ENCODE data around the gene BCL2L11. TPM values are rescaled to one million over a fixed set of nuclear protein-coding genes. Genes with fewer than 3 reads are reported as not detected.

The BCL2L11 gene
- total and polyA plus RNA-seq, 9 of the 15 experiments (the other 6 are each of a cell fraction or from before 2014, with no cell fraction given): 2.2 to 18.8 (median 5.0) TPM

DNA sequence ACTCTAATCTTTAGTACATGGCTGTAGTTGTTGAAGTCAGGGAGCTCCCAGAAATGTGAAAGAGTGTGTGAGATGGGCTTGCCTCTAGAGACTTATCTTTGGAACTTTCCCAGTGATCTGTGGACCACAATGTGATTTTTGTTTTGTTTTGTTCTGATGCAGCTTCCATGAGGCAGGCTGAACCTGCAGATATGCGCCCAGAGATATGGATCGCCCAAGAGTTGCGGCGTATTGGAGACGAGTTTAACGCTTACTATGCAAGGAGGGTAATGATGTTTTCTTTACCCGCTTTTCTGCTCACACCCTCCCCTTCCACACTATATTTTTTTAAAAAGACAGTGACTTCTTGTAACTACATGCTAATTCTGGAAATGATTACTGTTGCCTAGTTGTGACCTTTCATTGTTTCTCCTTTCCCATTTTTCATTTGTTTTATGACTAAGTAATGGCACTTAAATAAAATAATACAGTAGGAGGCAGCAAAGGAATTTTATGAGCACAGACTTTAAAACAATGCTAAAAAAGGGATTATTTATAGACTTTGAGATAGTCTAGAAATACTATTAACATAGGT is 29.3 kb downstream of the BCL2L11 start (continued):
- TF ChIP-seq, protein P1, sequence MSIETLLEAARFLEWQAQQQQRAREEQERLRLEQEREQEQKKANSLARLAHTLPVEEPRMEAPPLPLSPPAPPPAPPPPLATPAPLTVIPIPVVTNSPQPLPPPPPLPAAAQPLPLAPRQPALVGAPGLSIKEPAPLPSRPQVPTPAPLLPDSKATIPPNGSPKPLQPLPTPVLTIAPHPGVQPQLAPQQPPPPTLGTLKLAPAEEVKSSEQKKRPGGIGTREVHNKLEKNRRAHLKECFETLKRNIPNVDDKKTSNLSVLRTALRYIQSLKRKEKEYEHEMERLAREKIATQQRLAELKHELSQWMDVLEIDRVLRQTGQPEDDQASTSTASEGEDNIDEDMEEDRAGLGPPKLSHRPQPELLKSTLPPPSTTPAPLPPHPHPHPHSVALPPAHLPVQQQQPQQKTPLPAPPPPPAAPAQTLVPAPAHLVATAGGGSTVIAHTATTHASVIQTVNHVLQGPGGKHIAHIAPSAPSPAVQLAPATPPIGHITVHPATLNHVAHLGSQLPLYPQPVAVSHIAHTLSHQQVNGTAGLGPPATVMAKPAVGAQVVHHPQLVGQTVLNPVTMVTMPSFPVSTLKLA (conservative IDR thresholded peaks at IDR 0.05): 0 out of 4 replicates have a peak, but pooled peaks of 1 of the 2 experiments have one; percentile 19
- no peak for TF ChIP-seq CREBBP (IDR thresholded peaks at IDR 0.05; ENCODE audit: low read depth, low read length)
- TF ChIP-seq, protein P2, sequence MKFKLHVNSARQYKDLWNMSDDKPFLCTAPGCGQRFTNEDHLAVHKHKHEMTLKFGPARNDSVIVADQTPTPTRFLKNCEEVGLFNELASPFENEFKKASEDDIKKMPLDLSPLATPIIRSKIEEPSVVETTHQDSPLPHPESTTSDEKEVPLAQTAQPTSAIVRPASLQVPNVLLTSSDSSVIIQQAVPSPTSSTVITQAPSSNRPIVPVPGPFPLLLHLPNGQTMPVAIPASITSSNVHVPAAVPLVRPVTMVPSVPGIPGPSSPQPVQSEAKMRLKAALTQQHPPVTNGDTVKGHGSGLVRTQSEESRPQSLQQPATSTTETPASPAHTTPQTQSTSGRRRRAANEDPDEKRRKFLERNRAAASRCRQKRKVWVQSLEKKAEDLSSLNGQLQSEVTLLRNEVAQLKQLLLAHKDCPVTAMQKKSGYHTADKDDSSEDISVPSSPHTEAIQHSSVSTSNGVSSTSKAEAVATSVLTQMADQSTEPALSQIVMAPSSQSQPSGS (CRISPR knock-in tag; IDR thresholded peaks at IDR 0.05): no peak
- TF ChIP-seq EHMT2 (IDR thresholded peaks at IDR 0.05): no peak
- TF ChIP-seq XRCC5 (IDR thresholded peaks at IDR 0.05; ENCODE audit: low read depth, low read length): no peak
- no peak for TF ChIP-seq SREBF1 (IDR thresholded peaks at IDR 0.05; ENCODE audit: borderline replicate concordance, low read depth, low read length)
- TF ChIP-seq ZNF76 (CRISPR knock-in tag; IDR thresholded peaks at IDR 0.05; ENCODE audit: borderline replicate concordance): no peak
- no peak for TF ChIP-seq SETDB1 (IDR thresholded peaks at IDR 0.05; ENCODE audit: low read length)
- no peak for TF ChIP-seq TEAD2 (tag; IDR thresholded peaks at IDR 0.05)
- 0 out of 4 replicates have a peak, but pooled peaks of 1 of the 2 experiments have one; percentile 12 for TF ChIP-seq HDAC1 (IDR thresholded peaks at IDR 0.05)
- no peak for TF ChIP-seq EP300 (IDR thresholded peaks at IDR 0.05; ENCODE audit: low read length)
- TF ChIP-seq RBM39 (optimal IDR thresholded peaks at IDR 0.05; ENCODE audit: low read depth, low read length): no peak
- no peak for TF ChIP-seq RFX7 (CRISPR knock-in tag; IDR thresholded peaks at IDR 0.05)
- TF ChIP-seq SOX6 (IDR thresholded peaks at IDR 0.05): peak; percentile 73
- TF ChIP-seq, protein P3, sequence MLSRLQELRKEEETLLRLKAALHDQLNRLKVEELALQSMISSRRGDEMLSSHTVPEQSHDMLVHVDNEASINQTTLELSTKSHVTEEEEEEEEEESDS (CRISPR knock-in tag; IDR thresholded peaks at IDR 0.05): no peak
- TF ChIP-seq, protein P4, sequence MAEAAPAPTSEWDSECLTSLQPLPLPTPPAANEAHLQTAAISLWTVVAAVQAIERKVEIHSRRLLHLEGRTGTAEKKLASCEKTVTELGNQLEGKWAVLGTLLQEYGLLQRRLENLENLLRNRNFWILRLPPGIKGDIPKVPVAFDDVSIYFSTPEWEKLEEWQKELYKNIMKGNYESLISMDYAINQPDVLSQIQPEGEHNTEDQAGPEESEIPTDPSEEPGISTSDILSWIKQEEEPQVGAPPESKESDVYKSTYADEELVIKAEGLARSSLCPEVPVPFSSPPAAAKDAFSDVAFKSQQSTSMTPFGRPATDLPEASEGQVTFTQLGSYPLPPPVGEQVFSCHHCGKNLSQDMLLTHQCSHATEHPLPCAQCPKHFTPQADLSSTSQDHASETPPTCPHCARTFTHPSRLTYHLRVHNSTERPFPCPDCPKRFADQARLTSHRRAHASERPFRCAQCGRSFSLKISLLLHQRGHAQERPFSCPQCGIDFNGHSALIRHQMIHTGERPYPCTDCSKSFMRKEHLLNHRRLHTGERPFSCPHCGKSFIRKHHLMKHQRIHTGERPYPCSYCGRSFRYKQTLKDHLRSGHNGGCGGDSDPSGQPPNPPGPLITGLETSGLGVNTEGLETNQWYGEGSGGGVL (CRISPR knock-in tag; IDR thresholded peaks at IDR 0.05): no peak
- TF ChIP-seq, protein P5, sequence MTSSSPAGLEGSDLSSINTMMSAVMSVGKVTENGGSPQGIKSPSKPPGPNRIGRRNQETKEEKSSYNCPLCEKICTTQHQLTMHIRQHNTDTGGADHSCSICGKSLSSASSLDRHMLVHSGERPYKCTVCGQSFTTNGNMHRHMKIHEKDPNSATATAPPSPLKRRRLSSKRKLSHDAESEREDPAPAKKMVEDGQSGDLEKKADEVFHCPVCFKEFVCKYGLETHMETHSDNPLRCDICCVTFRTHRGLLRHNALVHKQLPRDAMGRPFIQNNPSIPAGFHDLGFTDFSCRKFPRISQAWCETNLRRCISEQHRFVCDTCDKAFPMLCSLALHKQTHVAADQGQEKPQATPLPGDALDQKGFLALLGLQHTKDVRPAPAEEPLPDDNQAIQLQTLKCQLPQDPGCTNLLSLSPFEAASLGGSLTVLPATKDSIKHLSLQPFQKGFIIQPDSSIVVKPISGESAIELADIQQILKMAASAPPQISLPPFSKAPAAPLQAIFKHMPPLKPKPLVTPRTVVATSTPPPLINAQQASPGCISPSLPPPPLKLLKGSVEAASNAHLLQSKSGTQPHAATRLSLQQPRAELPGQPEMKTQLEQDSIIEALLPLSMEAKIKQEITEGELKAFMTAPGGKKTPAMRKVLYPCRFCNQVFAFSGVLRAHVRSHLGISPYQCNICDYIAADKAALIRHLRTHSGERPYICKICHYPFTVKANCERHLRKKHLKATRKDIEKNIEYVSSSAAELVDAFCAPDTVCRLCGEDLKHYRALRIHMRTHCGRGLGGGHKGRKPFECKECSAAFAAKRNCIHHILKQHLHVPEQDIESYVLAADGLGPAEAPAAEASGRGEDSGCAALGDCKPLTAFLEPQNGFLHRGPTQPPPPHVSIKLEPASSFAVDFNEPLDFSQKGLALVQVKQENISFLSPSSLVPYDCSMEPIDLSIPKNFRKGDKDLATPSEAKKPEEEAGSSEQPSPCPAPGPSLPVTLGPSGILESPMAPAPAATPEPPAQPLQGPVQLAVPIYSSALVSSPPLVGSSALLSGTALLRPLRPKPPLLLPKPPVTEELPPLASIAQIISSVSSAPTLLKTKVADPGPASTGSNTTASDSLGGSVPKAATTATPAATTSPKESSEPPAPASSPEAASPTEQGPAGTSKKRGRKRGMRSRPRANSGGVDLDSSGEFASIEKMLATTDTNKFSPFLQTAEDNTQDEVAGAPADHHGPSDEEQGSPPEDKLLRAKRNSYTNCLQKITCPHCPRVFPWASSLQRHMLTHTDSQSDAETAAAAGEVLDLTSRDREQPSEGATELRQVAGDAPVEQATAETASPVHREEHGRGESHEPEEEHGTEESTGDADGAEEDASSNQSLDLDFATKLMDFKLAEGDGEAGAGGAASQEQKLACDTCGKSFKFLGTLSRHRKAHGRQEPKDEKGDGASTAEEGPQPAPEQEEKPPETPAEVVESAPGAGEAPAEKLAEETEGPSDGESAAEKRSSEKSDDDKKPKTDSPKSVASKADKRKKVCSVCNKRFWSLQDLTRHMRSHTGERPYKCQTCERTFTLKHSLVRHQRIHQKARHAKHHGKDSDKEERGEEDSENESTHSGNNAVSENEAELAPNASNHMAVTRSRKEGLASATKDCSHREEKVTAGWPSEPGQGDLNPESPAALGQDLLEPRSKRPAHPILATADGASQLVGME (CRISPR knock-in tag; IDR thresholded peaks at IDR 0.05): no peak
- TF ChIP-seq HDAC6 (IDR thresholded peaks at IDR 0.05; ENCODE audit: low read depth, low read length): no peak
